Sigmoid colon (tissue), 4 donors: ENCODE data around the gene TAF6L.

ENCODE experiments used
- EP300 ChIP-seq, 4 donors: sonication (generic); formaldehyde crosslinking; IDR thresholded peaks; one replicate each; pipeline ENCODE4 v1.6.1; 2017; ENCODE audit warnings: antibody characterized with exemption in 4 of 4
- POLR2A ChIP-seq, 2 donors: fragments of 450-650 bp; IDR thresholded peaks; one replicate each; pipeline ENCODE4 v1.6.1; 2016; ENCODE audit warnings: antibody characterized with exemption in 2 of 2, mild to moderate bottlenecking in 2 of 2, moderate library complexity in 2 of 2
- POLR2AphosphoS5 ChIP-seq, 4 donors: sonication (generic); formaldehyde crosslinking; IDR thresholded peaks; one replicate each; pipeline ENCODE4 v1.6.1; 2017; ENCODE audit warnings: antibody characterized with exemption in 4 of 4
- TF ChIP-seq, protein P1 (sequence below), 4 experiments: fragments of 450-650 bp in 3 of 4; fragments of 200-600 bp in 1 of 4; IDR thresholded peaks; one replicate each; pipeline ENCODE4 v1.5.1; 2016 to 2019; ENCODE audit warnings: antibody characterized with exemption in 4 of 4, mild to moderate bottlenecking in 3 of 4, moderate library complexity in 2 of 4

DNA sequence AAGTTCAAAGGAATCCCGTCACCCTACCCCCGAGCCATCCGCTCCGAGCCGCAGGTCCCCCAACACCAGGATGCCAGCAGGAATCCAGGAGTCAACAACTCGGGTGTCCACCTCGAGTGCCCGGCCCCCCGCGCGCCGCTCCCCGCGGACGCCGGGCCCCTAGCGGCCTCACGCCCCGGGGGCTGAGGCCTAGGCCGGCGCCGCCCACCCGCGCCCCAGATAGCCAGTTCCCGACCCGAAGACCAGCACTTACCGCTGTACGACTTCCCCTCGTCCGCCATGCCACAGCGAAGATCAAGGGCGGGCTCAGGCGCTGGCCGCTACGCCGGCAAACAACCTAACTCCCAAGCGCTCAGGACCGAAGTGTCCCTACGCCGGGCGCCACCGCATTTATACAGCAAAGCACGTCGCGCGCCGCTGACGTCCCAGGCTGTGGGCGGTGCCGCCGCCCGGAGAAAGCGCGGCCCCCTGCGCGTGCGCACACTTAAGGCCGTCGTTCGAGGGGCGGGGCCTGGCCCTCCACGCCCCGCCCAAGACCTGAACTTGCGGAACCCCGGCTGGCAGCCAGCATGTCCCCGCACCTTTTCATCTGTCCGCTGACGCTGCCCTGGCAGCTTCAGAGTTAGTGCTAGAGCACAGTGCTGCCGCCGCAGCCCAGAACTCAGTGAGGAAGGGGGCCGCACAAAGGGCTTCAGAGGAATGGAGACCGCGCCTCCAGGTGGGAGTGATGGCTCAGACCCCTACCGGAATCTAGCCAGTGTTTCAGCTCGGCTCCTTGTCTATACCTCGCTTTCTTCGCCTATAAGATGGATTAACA, 34.1 kb downstream of the TAF6L start, which contains the start of gene NXF1:
- peak; percentile 98 for TF ChIP-seq POLR2A (IDR thresholded peaks at IDR 0.05)
- TF ChIP-seq, protein P1, sequence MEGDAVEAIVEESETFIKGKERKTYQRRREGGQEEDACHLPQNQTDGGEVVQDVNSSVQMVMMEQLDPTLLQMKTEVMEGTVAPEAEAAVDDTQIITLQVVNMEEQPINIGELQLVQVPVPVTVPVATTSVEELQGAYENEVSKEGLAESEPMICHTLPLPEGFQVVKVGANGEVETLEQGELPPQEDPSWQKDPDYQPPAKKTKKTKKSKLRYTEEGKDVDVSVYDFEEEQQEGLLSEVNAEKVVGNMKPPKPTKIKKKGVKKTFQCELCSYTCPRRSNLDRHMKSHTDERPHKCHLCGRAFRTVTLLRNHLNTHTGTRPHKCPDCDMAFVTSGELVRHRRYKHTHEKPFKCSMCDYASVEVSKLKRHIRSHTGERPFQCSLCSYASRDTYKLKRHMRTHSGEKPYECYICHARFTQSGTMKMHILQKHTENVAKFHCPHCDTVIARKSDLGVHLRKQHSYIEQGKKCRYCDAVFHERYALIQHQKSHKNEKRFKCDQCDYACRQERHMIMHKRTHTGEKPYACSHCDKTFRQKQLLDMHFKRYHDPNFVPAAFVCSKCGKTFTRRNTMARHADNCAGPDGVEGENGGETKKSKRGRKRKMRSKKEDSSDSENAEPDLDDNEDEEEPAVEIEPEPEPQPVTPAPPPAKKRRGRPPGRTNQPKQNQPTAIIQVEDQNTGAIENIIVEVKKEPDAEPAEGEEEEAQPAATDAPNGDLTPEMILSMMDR (IDR thresholded peaks at IDR 0.05), result no peak
- TF ChIP-seq EP300 (IDR thresholded peaks at IDR 0.05), result no peak
- TF ChIP-seq POLR2AphosphoS5 (IDR thresholded peaks at IDR 0.05), result peak; percentile 99 to 100 (median 100)
